Activated naive CD4-positive, alpha-beta T cell treated with anti-CD3 and anti-CD28 coated beads for 36 hours (primary cell): ENCODE measurements around the gene METTL9. TPM values are rescaled to one million over a fixed set of nuclear protein-coding genes. Genes with fewer than 3 reads are reported as not detected.
A peak's percentile ranks its signal among the peaks of the same experiment; 100 is the strongest.
"Not testable (repeated sequence)": the region's sequence is repeated elsewhere in the genome, so short reads cannot be mapped to it uniquely, and the experiment has no call there.

Experiments used
- CTCF ChIA-PET: fragments of 350-600 bp; sonication (Branson Sonifier 250); formaldehyde crosslinking; loops from one replicate; lab custom pipeline; 2021; ENCODE audit warnings: antibody characterized with exemption; lab: Charles Lee
- DNase-seq: peaks from one replicate; pipeline ENCODE4 v3.0.0-alpha.2; 2020
- H3K27ac Mint-ChIP-seq: one replicate; pipeline ENCODE4 v1.8.0; 2021; ENCODE audit warnings: mild to moderate bottlenecking, mixed read lengths
- H3K27me3 Mint-ChIP-seq: one replicate; pipeline ENCODE4 v1.8.0; 2021; ENCODE audit warnings: low read depth, mixed read lengths
- H3K36me3 Mint-ChIP-seq: one replicate; pipeline ENCODE4 v1.8.0; 2021; ENCODE audit warnings: low read depth, mixed read lengths
- H3K4me1 Mint-ChIP-seq: one replicate; pipeline ENCODE4 v1.8.0; 2021; ENCODE audit warnings: low read depth, mixed read lengths
- H3K4me3 Mint-ChIP-seq: one replicate; pipeline ENCODE4 v1.8.0; 2021; ENCODE audit warnings: mild to moderate bottlenecking, moderate library complexity, mixed read lengths
- H3K9me3 Mint-ChIP-seq: one replicate; pipeline ENCODE4 v1.8.0; 2021; ENCODE audit warnings: mixed read lengths
- intact Hi-C: fragments of 100-400 bp; cut with micrococcal nuclease; formaldehyde crosslinking; loops from one replicate; pipeline ENCODE4 v1.15.1; 2023
- total RNA-seq, 2 experiments: library from RNA; stranded (reverse); gene quantifications; one replicate each; pipeline ENCODE4 v1.2.3, GENCODE V29; 2021

METTL9 gene
- total RNA-seq, 2 experiments from 2014 or later, result 82.5 to 85.1 TPM

- Mint-ChIP-seq H3K4me1 (peaks cover 49% of the 10 kb centered on the region), H3K36me3 (peaks cover 1% of the 10 kb centered on the region), H3K27ac (peak overlapping the region; percentile 87), H3K27me3 (no peaks in the 10 kb centered on the region), H3K4me3 (peak overlapping the region; percentile 86), H3K9me3 (no peaks in the 10 kb centered on the region)
- intact Hi-C loops, result loop anchor here (1.0 to 5.0 kb wide), 6 partner anchors 42 to 1551 kb away; partner anchors contain the start of gene USP31
- DNase-seq, result peak; percentile 28
- CTCF ChIA-PET, result interaction anchor here (0.7 to 2.4 kb wide), 4 partner anchors 14 to 58 kb away, joined by 3 to 8 read pairs (median 4); no protein-coding TSS in a partner anchor
Measured at GRCh38 chr16:21598701-21599121, 666 bp upstream of the METTL9 start.

DNA sequence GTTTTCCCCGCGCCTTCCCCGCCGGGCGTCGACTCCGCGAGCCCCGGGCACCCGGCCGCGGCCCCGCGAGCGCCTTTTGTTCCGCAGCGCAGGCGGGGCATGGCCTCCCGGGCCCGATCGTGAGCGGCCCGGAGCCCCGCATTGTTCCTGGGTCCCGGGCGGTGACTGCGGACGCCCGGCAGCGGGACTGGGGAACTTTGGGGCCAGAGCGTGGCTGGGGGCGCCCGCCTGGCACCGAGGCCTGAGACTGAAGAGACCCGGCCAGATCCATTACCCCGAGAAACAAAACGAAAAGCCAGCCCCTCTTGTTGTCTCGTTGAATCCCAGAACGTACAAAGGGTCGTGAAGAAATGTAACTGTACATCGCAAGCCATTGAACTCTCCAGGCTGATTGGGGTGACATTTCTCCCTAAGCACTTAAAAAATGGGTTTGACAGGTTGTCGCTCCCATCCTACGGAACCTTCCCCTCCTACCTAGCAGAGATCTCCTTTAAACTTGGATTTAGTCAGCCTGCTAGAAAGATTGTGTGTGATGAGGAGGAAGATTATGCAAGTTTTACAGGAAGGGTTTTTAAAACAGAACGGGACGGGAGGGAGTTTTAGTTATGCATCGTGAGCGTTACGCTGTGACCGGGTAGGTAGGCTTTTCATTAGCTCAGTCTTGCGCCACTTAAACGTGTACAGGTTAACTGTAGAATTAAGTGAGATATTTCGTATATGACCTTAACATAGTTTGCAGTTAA, 825 bp downstream of the METTL9 start:
- intact Hi-C loops, result loop anchor here (2.0 kb wide), 1 partner anchor 27 kb away; no protein-coding TSS in a partner anchor
- Mint-ChIP-seq H3K27me3 (no peaks in the 10 kb centered on the region), H3K9me3 (no peaks in the 10 kb centered on the region), H3K4me3 (peak overlapping the region; percentile 85), H3K27ac (peak overlapping the region; percentile 77), H3K4me1 (peaks cover 62% of the 10 kb centered on the region), H3K36me3 (peaks cover 1% of the 10 kb centered on the region)
- CTCF ChIA-PET, result interaction anchor here (1.0 to 1.1 kb wide), 3 partner anchors 9 to 46 kb away, joined by 4 read pairs; no protein-coding TSS in a partner anchor
- DNase-seq, result peak; percentile 52

GRCh38 chr16:21602785-21603184, 3.4 kb downstream of the METTL9 start:
- intact Hi-C loops, result no loop called here
- Mint-ChIP-seq H3K27ac (no peak overlapping the region), H3K4me3 (no peak overlapping the region), H3K36me3 (no peaks in the 10 kb centered on the region), H3K27me3 (no peaks in the 10 kb centered on the region), H3K9me3 (no peaks in the 10 kb centered on the region), H3K4me1 (peaks cover 68% of the 10 kb centered on the region)
- CTCF ChIA-PET, result interaction anchor here (1.1 to 1.5 kb wide), 3 partner anchors 37 to 106 kb away, joined by 3 to 9 read pairs (median 4); no protein-coding TSS in a partner anchor
- DNase-seq, result no peak

DNA sequence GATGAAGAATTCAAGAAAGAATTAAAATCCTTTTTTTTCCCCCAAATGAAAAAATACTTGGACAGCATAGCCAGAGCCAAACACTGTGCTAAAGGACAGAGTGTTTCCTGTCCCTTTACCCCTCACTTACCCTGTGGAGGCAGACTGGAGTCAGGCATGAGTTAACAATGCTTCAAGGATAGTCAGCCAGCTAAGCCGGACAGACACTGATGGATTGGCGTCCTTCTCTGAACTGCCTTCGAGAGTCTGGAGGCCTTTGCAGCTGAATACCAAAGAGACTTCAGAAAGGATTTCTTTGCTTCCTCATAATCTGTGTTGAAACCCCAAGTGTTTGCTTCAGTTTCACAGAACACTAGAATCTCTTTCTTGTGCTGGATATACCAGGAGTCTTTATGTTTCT, 4.6 kb downstream of the METTL9 start:
- peaks cover 69% of the 10 kb centered on the region for H3K4me1 Mint-ChIP-seq
- H3K27me3 Mint-ChIP-seq, result no peaks in the 10 kb centered on the region
- CTCF ChIA-PET, result interaction anchor here (0.5 to 1.5 kb wide), 8 partner anchors 17 to 691 kb away, joined by 3 to 9 read pairs (median 4); no protein-coding TSS in a partner anchor
- DNase-seq, result no peak
- H3K4me3 Mint-ChIP-seq, result no peak overlapping the region
- H3K36me3 Mint-ChIP-seq, result no peaks in the 10 kb centered on the region
- no peaks in the 10 kb centered on the region for H3K9me3 Mint-ChIP-seq
- intact Hi-C loops, result no loop called here
- H3K27ac Mint-ChIP-seq, result no peak overlapping the region

- intact Hi-C loops, H3K27ac Mint-ChIP-seq, H3K36me3 Mint-ChIP-seq, H3K27me3 Mint-ChIP-seq, DNase-seq, H3K4me3 Mint-ChIP-seq, H3K9me3 Mint-ChIP-seq: not testable (repeated sequence)
- CTCF ChIA-PET, result interaction anchor here (1.6 kb wide), 1 partner anchor 52 kb away, joined by 4 read pairs; no protein-coding TSS in a partner anchor
- peaks cover 80% of the 10 kb centered on the region for H3K4me1 Mint-ChIP-seq
Measured at GRCh38 chr16:21605848-21606247, 6.5 kb downstream of the METTL9 start.

GRCh38 chr16:21608639-21609328, 9.4 kb downstream of the METTL9 start:
- intact Hi-C loops, result no loop called here
- DNase-seq, result peak; percentile 27
- no peak overlapping the region for H3K27ac Mint-ChIP-seq
- CTCF ChIA-PET, result interaction anchor here (0.9 to 1.4 kb wide), 5 partner anchors 8 to 49 kb away, joined by 3 to 4 read pairs (median 3); no protein-coding TSS in a partner anchor
- H3K9me3 Mint-ChIP-seq, result no peaks in the 10 kb centered on the region
- H3K4me3 Mint-ChIP-seq, result no peak overlapping the region
- H3K4me1 Mint-ChIP-seq, result peaks cover 76% of the 10 kb centered on the region
- H3K36me3 Mint-ChIP-seq, result peaks cover 4% of the 10 kb centered on the region
- H3K27me3 Mint-ChIP-seq, result no peaks in the 10 kb centered on the region

- H3K4me3 Mint-ChIP-seq, result no peak overlapping the region
- H3K4me1 Mint-ChIP-seq, result peaks cover 76% of the 10 kb centered on the region
- no peak overlapping the region for H3K27ac Mint-ChIP-seq
- no peak for DNase-seq
- CTCF ChIA-PET, result interaction anchor here (0.7 to 1.8 kb wide), 4 partner anchors 29 to 47 kb away, joined by 3 to 5 read pairs (median 4); no protein-coding TSS in a partner anchor
- H3K36me3 Mint-ChIP-seq, result peaks cover 7% of the 10 kb centered on the region
- H3K9me3 Mint-ChIP-seq, result no peaks in the 10 kb centered on the region
- intact Hi-C loops, result no loop called here
- no peaks in the 10 kb centered on the region for H3K27me3 Mint-ChIP-seq
Measured at GRCh38 chr16:21610006-21610544, 10.7 kb downstream of the METTL9 start.

DNA sequence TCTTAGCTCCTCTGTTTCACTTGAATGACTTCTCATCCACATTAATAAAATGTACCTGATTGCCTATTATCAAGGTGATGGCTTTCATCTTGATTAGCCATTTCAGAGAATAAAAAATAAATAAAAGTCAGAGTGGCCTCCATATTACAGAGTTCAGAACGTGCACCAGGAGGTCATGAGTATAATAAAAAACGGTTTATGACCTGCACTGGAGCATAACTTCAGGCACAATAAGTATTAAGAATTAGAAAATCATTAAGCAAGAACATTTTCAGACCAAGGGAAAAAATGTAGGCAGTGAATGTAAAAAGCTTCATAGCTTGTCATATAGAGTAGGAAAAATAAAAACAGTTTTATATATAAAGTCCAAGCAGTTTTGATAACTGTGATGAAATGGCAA, 11.4 kb downstream of the METTL9 start:
- intact Hi-C loops, result no loop called here
- CTCF ChIA-PET, result interaction anchor here (0.7 to 1.8 kb wide), 3 partner anchors 29 to 46 kb away, joined by 3 to 5 read pairs (median 4); no protein-coding TSS in a partner anchor
- no peak for DNase-seq
- Mint-ChIP-seq H3K27me3 (no peaks in the 10 kb centered on the region), H3K4me3 (no peak overlapping the region), H3K27ac (no peak overlapping the region), H3K36me3 (peaks cover 10% of the 10 kb centered on the region), H3K9me3 (no peaks in the 10 kb centered on the region), H3K4me1 (peaks cover 77% of the 10 kb centered on the region)

- CTCF ChIA-PET, result interaction anchor here (1.4 to 1.8 kb wide), 2 partner anchors 34 to 46 kb away, joined by 4 to 5 read pairs; no protein-coding TSS in a partner anchor
- intact Hi-C loops, result no loop called here
Measured at GRCh38 chr16:21611198-21611555, 11.8 kb downstream of the METTL9 start.

GRCh38 chr16:21611556-21612384, 12.4 kb downstream of the METTL9 start:
- H3K4me1 Mint-ChIP-seq, result peaks cover 78% of the 10 kb centered on the region
- CTCF ChIA-PET, result interaction anchor here (0.7 to 1.8 kb wide), 3 partner anchors 10 to 97 kb away, joined by 3 to 6 read pairs (median 5); no protein-coding TSS in a partner anchor
- peak; percentile 21 for DNase-seq
- intact Hi-C loops, result no loop called here
- peaks cover 13% of the 10 kb centered on the region for H3K36me3 Mint-ChIP-seq
- H3K27me3 Mint-ChIP-seq, result no peaks in the 10 kb centered on the region
- H3K9me3 Mint-ChIP-seq, result no peaks in the 10 kb centered on the region
- H3K27ac Mint-ChIP-seq, result peak overlapping the region; percentile 59
- no peak overlapping the region for H3K4me3 Mint-ChIP-seq

More at GRCh38 chr16:21611198-21611555, 11.8 kb downstream of the METTL9 start:
- H3K9me3 Mint-ChIP-seq, result no peaks in the 10 kb centered on the region
- peaks cover 11% of the 10 kb centered on the region for H3K36me3 Mint-ChIP-seq
- H3K4me1 Mint-ChIP-seq, result peaks cover 78% of the 10 kb centered on the region
- no peaks in the 10 kb centered on the region for H3K27me3 Mint-ChIP-seq
- H3K4me3 Mint-ChIP-seq, result no peak overlapping the region
- H3K27ac Mint-ChIP-seq, result no peak overlapping the region
- DNase-seq, result no peak

GRCh38 chr16:21613361-21613760, 14.0 kb downstream of the METTL9 start:
- Mint-ChIP-seq H3K9me3 (no peaks in the 10 kb centered on the region), H3K4me1 (peaks cover 64% of the 10 kb centered on the region), H3K36me3 (peaks cover 15% of the 10 kb centered on the region), H3K4me3 (no peak overlapping the region), H3K27ac (no peak overlapping the region), H3K27me3 (no peaks in the 10 kb centered on the region)
- CTCF ChIA-PET, result interaction anchor here (0.6 to 1.8 kb wide), 2 partner anchors 45 to 95 kb away, joined by 3 to 6 read pairs; no protein-coding TSS in a partner anchor
- intact Hi-C loops, result no loop called here
- DNase-seq, result no peak
